GM12878 (cell line): Measurements from ENCODE around the gene USP37.

Experiments used
- BACH1 ChIP-seq: fragments of 450-650 bp; IDR thresholded peaks from 2 replicates; pipeline ENCODE4 v1.6.1; 2017; ENCODE audit warnings: mild to moderate bottlenecking, borderline replicate concordance
- BRCA1 ChIP-seq: IDR thresholded peaks from 2 replicates; pipeline ENCODE4 v1.6.1; 2011; ENCODE audit warnings: low read depth, low read length, improper control_type of control experiment
- EZH2 ChIP-seq: IDR thresholded peaks from 2 replicates; pipeline ENCODE4 v1.6.1; 2012; ENCODE audit warnings: low read depth, mild to moderate bottlenecking, control low read depth, inconsistent platforms, low read length, borderline replicate concordance; ENCODE audit not compliant: control insufficient read depth
- KDM1A ChIP-seq: fragments of 200-600 bp; sonication (generic); IDR thresholded peaks from 2 replicates; pipeline ENCODE4 v1.6.1; 2016; ENCODE audit warnings: borderline replicate concordance
- TF ChIP-seq, protein P1 (sequence below): IDR thresholded peaks from 2 replicates; pipeline ENCODE4 v1.6.1; 2012; ENCODE audit warnings: low read depth, low read length, improper control_type of control experiment
- TF ChIP-seq, protein P2 (sequence below): IDR thresholded peaks from 2 replicates; pipeline ENCODE4 v1.6.1; 2011; ENCODE audit warnings: mild to moderate bottlenecking, low read depth, low read length, moderate library complexity; ENCODE audit not compliant: insufficient replicate concordance
- TF ChIP-seq, protein P3 (sequence below): fragments of 450-650 bp; IDR thresholded peaks from 2 replicates; pipeline ENCODE4 v1.6.1; 2018; ENCODE audit warnings: borderline replicate concordance, mild to moderate bottlenecking; ENCODE audit not compliant: partially characterized antibody

DNA sequence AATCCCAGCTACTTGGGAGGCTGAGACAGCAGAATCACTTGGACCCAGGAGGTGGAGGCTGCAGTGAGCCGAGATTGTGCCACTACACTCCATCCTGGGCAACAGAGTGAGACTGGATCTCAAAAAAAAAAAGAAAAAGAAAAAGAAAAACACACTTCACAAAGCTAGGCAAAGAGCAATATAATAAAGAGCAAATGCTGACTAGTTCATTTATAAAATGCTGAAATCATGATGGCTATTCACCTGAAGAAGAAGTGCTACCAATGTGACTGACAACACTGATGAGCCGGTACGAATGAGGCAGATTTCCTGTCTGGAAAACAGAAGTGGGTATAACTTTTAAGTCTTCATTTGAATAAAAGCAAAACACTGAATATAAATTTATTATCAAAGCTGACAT is 111.3 kb downstream of the USP37 start:
- no peak for TF ChIP-seq KDM1A
- TF ChIP-seq, protein P1, sequence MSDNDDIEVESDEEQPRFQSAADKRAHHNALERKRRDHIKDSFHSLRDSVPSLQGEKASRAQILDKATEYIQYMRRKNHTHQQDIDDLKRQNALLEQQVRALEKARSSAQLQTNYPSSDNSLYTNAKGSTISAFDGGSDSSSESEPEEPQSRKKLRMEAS: no peak
- TF ChIP-seq, protein P2, sequence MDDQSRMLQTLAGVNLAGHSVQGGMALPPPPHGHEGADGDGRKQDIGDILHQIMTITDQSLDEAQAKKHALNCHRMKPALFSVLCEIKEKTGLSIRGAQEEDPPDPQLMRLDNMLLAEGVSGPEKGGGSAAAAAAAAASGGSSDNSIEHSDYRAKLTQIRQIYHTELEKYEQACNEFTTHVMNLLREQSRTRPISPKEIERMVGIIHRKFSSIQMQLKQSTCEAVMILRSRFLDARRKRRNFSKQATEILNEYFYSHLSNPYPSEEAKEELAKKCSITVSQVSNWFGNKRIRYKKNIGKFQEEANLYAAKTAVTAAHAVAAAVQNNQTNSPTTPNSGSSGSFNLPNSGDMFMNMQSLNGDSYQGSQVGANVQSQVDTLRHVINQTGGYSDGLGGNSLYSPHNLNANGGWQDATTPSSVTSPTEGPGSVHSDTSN: no peak
- TF ChIP-seq BRCA1: no peak
- no peak for TF ChIP-seq EZH2
- TF ChIP-seq BACH1: no peak
- TF ChIP-seq, protein P3, sequence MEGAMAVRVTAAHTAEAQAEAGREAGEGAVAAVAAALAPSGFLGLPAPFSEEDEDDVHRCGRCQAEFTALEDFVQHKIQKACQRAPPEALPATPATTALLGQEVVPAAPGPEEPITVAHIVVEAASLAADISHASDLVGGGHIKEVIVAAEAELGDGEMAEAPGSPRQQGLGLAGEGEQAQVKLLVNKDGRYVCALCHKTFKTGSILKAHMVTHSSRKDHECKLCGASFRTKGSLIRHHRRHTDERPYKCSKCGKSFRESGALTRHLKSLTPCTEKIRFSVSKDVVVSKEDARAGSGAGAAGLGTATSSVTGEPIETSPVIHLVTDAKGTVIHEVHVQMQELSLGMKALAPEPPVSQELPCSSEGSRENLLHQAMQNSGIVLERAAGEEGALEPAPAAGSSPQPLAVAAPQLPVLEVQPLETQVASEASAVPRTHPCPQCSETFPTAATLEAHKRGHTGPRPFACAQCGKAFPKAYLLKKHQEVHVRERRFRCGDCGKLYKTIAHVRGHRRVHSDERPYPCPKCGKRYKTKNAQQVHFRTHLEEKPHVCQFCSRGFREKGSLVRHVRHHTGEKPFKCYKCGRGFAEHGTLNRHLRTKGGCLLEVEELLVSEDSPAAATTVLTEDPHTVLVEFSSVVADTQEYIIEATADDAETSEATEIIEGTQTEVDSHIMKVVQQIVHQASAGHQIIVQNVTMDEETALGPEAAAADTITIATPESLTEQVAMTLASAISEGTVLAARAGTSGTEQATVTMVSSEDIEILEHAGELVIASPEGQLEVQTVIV: no peak
